NCI-H2029 (cell line): ENCODE data around the gene MAN2A2.

ENCODE experiments used
- DNase-seq: peaks from one replicate; lab custom pipeline; 2025; lab: John Stamatoyannopoulos, UW

The MAN2A2 gene

DNA sequence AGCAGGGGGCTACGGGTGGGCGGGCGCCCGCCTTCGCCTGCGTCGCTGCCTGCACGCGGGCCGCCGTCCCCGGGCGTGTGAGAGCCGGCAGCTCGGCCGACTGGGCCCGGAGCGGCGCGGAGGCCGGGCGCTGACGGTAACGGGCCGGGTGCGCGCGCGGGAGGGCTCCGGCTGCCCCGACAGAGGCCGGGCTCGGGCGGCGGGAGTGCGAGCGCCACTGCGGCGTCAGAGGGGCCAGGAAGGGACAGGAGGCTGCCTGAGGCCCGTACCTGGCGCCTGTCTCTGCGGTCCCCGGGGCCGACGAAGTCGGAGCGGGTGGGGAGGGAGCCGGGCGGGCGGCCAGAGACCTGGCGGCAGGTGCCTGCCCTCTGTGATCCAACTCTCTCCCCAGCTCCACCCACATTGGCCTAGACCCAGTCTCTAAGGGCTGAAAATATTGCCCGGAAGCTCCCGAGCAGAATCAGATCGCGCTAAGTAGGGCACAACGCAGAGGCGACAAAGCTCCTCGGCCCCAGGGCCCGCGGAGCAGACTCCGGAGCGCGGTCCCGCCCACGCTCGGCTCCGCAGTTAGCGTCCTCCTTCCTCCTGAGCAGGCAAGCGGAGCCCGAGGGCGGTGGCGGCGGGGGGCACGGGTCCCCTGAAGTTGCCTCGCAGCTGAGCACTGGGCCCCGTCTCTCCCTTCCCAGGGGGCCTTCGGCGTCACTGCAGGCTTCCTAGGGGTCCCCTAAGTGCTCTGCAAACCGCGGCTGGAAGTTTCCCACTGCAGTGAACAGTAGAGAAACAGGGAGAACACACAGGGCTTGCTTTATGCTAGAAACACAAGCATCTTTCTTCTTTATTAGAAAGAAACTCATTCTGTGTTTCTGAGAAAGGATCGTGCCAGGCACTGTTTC lies at the start of gene MAN2A2:
Gene MAN2A2 (plus strand): TSS at position 463 of the 893 bp plus-strand sequence. CDS start 906 bp downstream, outside the sequence.
- DNase-seq: peak; percentile 37

DNA sequence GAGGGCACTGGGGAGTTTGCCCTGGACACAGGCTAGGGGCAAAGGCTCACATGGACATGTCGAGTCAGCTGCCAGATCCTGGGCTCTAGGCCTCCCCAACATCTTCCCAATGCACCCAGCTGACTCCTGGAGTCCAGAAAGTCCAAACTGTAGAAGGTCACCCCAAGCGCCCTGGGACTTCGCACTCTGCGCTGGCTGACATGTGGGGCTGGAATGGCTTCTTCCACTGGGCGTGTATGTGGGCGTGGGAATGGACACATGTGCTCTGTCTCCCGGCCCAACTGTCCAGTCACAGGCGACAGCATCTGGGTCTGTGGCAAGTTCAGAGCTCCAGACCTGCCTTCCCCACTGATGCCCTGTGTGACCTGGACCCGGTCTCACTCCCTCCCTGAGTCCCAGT lies 48.0 kb upstream of the MAN2A2 start:
- no peak for DNase-seq

DNA sequence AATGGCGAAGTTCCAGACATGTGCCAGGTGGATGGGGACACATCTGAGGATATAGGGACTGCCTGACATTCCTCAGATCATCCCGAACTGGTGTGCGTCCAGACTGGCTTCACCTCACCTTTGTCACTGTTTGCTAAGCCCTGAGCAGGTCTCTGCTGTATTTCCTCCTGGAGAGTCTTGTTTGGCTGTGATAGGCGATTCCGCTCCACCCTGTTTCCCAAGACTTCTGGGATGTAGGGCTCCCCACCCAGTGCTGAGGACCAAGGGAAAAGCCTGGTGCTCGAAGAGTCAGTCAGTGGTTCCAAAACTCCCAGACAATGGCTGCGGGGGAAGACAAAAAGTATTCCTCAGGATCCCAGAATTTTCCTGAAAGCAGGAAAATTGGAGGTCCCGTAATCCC lies 45.8 kb upstream of the MAN2A2 start:
- DNase-seq: no peak

DNA sequence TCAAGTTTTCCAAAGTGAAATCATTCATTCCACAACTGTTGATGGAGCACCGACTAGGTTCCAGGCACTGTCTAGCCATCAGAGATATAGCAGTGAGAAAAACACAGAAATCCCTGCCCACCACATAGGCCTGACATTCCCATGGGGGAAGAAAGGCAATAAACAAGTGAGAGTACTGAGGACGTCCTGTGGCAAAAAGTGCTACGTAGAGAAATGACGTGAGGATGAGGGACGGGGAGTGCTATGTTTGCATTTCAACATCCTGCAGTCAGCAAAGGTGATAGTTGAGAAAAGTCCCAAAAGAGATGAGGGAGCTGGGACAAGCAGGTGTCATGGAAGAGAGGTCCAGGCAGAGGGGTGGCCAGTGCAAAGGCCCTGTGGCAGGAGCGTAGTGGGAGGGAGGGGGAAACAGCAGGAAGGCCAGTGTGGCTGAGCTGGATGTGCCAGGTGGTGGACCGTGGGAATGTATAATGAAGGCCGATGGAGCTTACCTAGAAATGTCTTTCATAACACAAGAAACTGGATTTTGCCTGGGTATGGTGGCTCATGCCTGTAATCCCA lies 45.1 kb upstream of the MAN2A2 start:
- no peak for DNase-seq

DNA sequence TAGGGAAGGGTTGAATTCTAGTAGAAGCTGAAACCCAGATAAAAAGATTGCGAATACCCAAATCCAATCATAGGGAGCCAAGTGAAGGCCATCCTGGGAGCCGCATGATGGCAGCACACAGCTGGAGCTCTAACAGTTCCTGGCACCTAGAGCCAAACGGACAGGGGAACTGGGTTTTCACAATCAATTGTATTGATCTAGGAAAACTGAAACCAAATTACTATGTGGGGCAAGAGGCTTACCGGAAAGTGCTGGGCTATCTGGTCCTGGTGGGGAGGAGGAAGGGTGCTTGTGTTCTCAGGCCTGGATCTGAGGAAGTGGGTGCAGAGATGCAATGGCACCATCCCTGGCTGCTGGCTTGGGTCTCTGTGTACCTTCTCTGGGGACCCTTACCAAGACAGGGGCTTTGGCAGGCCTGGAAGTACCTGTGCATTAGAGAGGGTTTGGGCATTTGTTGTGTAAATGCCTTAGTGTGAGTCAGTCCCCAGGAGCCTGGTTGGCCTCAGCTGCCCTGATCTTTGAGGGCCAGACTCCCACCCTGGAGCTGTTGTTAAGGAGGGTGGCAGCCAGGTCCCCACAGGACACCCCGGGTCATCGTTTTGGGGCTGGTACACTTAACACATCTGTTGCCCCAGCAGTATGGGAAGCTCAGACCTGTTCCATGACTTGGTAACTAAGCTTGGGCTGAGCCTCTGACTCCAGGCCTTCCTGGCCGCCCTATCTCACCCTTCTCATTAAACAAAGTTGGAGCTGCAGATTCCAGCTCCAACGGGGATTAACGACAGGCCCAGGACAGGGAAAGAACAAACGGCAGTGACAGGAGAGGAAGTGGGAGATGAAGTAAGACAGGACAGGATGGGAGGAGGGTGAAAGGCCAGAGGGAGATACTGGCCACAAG lies 43.6 kb upstream of the MAN2A2 start:
- DNase-seq: no peak

- no peak for DNase-seq
Observed at GRCh38 chr15:90860450-90860849, 42.7 kb upstream of the MAN2A2 start.

DNA sequence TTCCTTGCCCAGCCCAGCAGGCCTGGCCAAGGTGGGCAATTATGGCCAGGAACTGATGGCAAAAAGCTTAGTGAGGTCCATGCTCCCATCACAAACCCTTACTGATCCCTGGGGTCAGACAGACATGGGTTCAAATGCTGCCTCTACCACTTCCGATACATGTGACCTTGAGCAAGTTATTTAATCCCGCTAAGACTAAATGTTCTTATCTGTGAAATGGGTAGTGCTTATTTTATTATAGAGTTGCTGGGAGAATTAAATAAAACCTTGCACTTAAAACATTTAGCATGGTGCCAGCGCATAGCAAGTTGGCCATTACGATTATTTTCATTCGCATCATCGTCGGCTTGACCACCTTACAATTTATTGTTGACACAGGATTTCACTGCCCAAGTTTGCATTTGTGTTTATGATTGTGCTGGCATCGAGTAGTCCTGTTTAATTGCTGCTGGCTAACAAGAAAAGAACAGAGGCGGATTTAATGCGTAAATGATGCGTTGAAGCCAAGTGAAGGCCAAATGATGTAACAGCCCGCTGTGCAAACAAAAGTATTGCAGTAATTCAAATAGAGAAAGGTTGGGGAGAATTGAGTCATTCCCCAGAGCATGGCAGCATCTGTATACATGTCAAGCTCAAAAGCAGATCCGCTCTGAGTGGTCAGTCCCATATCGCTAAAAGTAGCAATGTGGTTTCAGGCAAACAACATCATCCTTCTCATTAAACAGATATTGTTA lies 42.0 kb upstream of the MAN2A2 start:
- DNase-seq: peak; percentile 84

GRCh38 chr15:90862487-90862886 lies 40.6 kb upstream of the MAN2A2 start:
- no peak for DNase-seq

GRCh38 chr15:90862964-90863778 lies 39.9 kb upstream of the MAN2A2 start:
- DNase-seq: no peak

GRCh38 chr15:90863987-90864386 lies 39.1 kb upstream of the MAN2A2 start:
- no peak for DNase-seq

DNA sequence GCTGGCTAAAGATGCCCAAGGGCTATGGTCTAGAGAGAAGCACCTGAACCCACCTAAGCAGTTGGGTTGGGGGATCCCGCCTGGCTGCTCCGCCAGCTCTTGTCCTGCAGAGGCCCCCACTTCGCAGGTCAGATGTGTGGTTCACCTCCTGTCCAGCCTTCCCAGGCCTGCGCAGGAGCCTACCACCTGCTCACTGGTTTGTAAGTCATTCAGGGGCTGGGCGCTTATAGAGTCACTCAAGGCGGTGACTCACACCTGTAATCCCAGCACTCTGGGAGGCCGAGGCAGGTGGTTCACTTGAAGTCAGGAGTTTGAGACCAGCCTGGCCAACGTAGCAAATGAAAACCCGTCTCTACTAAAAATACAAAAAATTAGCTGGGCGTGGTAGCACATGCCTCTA lies 38.6 kb upstream of the MAN2A2 start:
- DNase-seq: no peak

DNA sequence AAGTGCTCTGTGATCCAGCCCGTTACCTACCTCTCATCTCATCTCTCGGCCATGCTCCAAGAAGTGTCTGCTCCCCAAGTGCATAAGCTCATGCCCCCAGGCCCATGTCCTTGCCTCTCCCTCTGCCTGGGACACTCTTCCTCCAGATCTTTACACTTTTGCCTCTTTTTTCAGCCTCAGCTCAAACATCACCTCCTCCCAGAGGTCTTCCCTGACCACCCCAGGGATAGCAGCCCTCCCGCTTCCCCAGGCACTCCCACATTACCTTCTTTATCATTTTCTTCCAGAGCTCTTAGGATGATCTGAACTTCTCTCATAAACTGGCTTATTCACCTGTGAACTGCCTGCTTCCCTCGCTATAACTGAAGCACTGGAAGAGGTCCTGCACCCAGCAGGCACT lies 37.4 kb upstream of the MAN2A2 start:
- DNase-seq: no peak

- peak; percentile 25 for DNase-seq
Observed at GRCh38 chr15:90866161-90866715, 36.9 kb upstream of the MAN2A2 start.

GRCh38 chr15:90866800-90867199 lies 36.3 kb upstream of the MAN2A2 start:
- no peak for DNase-seq

GRCh38 chr15:90868261-90868689 lies 34.8 kb upstream of the MAN2A2 start, which contains the start of gene FURIN:
Gene FURIN (plus strand): TSS chr15:90868588. CDS start chr15:90875741, 7,153 bp downstream.
- peak; percentile 26 for DNase-seq

- DNase-seq: no peak
Observed at GRCh38 chr15:90869140-90869541, 34.0 kb upstream of the MAN2A2 start.

DNA sequence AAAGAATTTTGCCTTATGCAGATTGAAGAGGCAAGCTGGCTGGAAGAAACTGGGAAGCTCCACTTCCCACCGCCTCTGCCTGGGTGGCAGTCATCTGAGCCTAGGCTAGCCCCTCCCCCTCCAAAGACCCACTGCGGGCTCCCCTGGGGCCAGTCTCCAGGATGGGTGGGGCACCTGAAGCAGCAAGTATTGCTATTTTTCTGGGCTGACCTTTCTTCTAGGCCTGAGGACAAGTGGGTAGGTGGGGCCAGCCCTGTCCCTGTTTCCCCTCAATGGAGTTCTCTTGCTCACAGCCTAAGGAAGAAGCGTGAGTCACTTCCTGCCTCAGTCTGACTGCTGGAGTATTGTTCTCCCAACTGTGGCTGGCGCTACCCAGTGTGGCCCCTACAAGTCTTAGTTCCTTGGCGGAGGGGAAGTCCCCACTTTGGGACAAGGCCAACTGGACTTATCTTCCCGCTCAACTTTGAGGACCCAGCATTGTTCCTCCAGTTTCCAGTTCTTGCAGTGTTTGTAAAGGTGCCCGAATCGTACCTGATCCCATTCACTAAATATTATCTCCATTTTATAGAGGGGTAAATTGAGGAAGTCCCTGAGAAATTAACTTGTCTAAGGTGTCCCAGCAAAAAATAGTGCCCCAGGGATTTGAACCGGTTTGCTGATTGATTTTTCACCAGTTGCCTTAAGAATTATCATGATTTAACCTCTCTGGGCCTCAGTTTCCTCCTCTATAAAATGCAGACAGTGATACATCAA lies 33.3 kb upstream of the MAN2A2 start:
- no peak for DNase-seq

DNA sequence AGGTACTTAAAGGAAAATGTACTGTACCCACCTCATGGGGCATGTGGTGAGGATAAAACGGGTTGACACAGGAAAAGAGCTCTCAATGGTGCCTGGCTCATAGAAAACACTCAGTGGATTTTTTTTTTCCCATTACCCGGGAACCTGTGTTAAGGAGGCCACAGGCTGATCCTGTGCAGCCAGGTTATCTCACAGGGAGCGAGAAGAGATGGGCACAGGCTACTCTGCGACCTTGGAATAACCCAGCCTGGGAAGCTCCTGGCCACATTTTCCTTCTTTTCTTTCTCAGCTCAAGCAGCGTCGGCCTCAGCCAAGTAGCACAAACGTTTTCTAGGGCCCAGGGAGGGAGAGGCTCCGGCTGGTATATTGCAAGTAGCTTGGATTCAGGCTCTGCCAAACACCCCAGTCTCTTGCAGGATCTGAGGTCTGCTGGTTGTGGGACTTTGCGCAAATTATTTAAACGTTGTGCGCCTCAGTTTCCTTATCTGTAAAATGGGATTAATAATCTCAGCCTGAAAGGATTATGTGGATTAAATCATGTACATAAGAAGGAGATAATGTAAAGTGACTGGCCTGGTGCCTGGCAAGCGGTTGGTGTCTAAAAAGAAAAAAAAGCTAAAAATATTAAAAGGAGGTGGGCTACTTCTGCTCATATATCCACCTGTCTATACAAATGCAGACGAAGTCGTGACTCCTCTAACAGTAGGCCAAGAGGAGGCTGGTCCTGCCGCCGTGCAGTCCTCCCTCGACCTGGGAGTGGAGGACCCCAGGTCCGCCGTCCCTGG lies 32.6 kb upstream of the MAN2A2 start:
- DNase-seq: no peak
